BJ (cell line): ENCODE results near the gene RAB34. TPM values are rescaled to one million over a fixed set of nuclear protein-coding genes. Genes with fewer than 3 reads are reported as not detected.

Source experiments
- CTCF ChIA-PET: fragments of 350-600 bp; formaldehyde crosslinking; extraction: SDS; loops from one replicate; lab custom pipeline; 2021; ENCODE audit warnings: antibody characterized with exemption, inconsistent platforms; lab: Yijun Ruan, JAX
- POLR2A ChIA-PET: fragments of 300-600 bp; sonication (Branson Sonifier 250); formaldehyde crosslinking; extraction: SDS; loops from one replicate; lab custom pipeline; 2021; ENCODE audit warnings: antibody characterized with exemption; lab: Charles Lee
- DNase-seq: peaks from one replicate; pipeline ENCODE4 v3.0.0-alpha.2; 2011; ENCODE audit warnings: low read depth
- H3K27me3 ChIP-seq: 2 replicates; pipeline ENCODE4 v1.6.0; 2011; ENCODE audit warnings: low read length; ENCODE audit not compliant: control insufficient read depth, insufficient read depth
- H3K36me3 ChIP-seq: 2 replicates; pipeline ENCODE4 v1.5.1; 2011; ENCODE audit warnings: low read length; ENCODE audit not compliant: control insufficient read depth, insufficient read depth
- H3K4me3 ChIP-seq: 2 replicates; pipeline ENCODE4 v1.5.1; 2011; ENCODE audit warnings: low read depth, mild to moderate bottlenecking, control low read depth, low read length
- CTCF ChIP-seq: IDR thresholded peaks from 2 replicates; pipeline ENCODE4 v1.5.1; 2011; ENCODE audit warnings: low read depth, mild to moderate bottlenecking, control low read depth, inconsistent platforms, low read length, moderate library complexity; ENCODE audit not compliant: insufficient read depth
- polyA plus RNA-seq: library from polyadenylated mRNA; depleted of rRNA; stranded (reverse); fragments of >200 nt; gene quantifications from 2 replicates; pipeline ENCODE4 v1.2.3, GENCODE V29; 2011

The RAB34 gene
- polyA plus RNA-seq, 1 experiment = 473 TPM

- DNase-seq = no peak
- H3K27me3 ChIP-seq = no peaks in the 10 kb centered on the region
- no peak overlapping the region; the same call in 1 of the 2 replicates for H3K4me3 ChIP-seq
- CTCF ChIA-PET = interaction anchor here (1.4 to 3.7 kb wide), 3 partner anchors 8 to 14 kb away, joined by 4 to 17 read pairs (median 4); partner anchors contain the start of genes RPL23A and TLCD1
- no peak for TF ChIP-seq CTCF
- POLR2A ChIA-PET = interaction anchor here (2.4 kb wide), 1 partner anchor 7 kb away, joined by 40 read pairs; the partner anchor contains the start of gene RPL23A
- H3K36me3 ChIP-seq = peaks cover 19% of the 10 kb centered on the region
Measured at GRCh38 chr17:28712032-28712704, 5.5 kb downstream of the RAB34 start.

- no peak for DNase-seq
- CTCF ChIA-PET = interaction anchor here (1.0 to 3.7 kb wide), 4 partner anchors 8 to 15 kb away, joined by 3 to 17 read pairs (median 4); partner anchors contain the start of genes RPL23A and TLCD1
- peaks cover 19% of the 10 kb centered on the region for H3K36me3 ChIP-seq
Measured at GRCh38 chr17:28711723-28712031, 6.0 kb downstream of the RAB34 start, which contains the start of gene PROCA1. Gene PROCA1, minus strand, starts transcription at chr17:28711888. Its CDS starts 228 bp downstream, at chr17:28711660.

GRCh38 chr17:28710861-28711722 lies 6.6 kb downstream of the RAB34 start:
- ChIA-PET POLR2A (interaction anchor here (0.6 to 2.4 kb wide), 4 partner anchors 9 to 66 kb away, joined by 3 to 40 read pairs (median 4); partner anchors contain the start of genes BLTP2, RPL23A and SDF2), CTCF (interaction anchor here (1.0 to 3.7 kb wide), 5 partner anchors 9 to 39 kb away, joined by 3 to 17 read pairs (median 4); partner anchors contain the start of genes RPL23A and TLCD1)
- H3K4me3 ChIP-seq = peak overlapping the region; percentile 56

More at GRCh38 chr17:28711723-28712031, 6.0 kb downstream of the RAB34 start, which contains the start of gene PROCA1:
- Histone ChIP-seq H3K4me3 (peak within 1 kb of the TSS; percentile 56), H3K27me3 (no peaks in the 10 kb centered on the region)
- POLR2A ChIA-PET = interaction anchor here (0.6 to 2.4 kb wide), 2 partner anchors 8 to 10 kb away, joined by 4 to 40 read pairs; partner anchors contain the start of gene RPL23A
- TF ChIP-seq CTCF = no peak

DNA sequence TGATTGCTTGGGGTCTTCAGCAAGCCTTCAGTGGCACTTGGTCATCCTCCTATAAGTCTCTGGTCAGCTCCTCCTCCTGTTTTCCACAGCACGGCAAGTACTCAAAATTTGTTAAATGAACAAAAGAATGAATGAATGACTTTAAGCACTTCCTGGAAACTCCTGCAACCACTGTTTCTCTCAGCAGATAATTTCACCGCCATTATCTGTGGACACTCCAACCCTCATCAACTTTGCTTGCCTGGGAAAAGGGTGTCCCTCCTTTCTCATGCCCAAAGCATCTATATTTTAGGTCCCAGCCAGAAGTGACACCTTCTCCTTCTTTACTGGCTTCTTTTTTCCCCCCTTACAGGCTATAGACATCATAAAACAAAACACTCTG lies 10.3 kb downstream of the RAB34 start:
- H3K4me3 ChIP-seq = no peak overlapping the region
- CTCF ChIA-PET = no interaction called here
- no peak for DNase-seq
- peaks cover 4% of the 10 kb centered on the region for H3K36me3 ChIP-seq
- H3K27me3 ChIP-seq = no peaks in the 10 kb centered on the region
- POLR2A ChIA-PET = no interaction called here
- no peak for TF ChIP-seq CTCF

More at GRCh38 chr17:28710861-28711722, 6.6 kb downstream of the RAB34 start:
- no peak for TF ChIP-seq CTCF
- peak; percentile 49 for DNase-seq
- Histone ChIP-seq H3K36me3 (peaks cover 19% of the 10 kb centered on the region), H3K27me3 (no peaks in the 10 kb centered on the region)
